NCI-H1105 (cell line): ENCODE data around the gene RIMBP2.

ENCODE experiments used
- DNase-seq: peaks from one replicate; lab custom pipeline; 2025; lab: John Stamatoyannopoulos, UW

The RIMBP2 gene

GRCh38 chr12:130571089-130571488 is 145.0 kb downstream of the RIMBP2 start:
- DNase-seq = no peak

- no peak for DNase-seq
Measured at GRCh38 chr12:130569521-130569920, 146.6 kb downstream of the RIMBP2 start.

- no peak for DNase-seq
Measured at GRCh38 chr12:130568501-130568900, 147.6 kb downstream of the RIMBP2 start.

GRCh38 chr12:130568041-130568440 is 148.1 kb downstream of the RIMBP2 start:
- DNase-seq = no peak

- no peak for DNase-seq
Measured at GRCh38 chr12:130566446-130567155, 149.5 kb downstream of the RIMBP2 start.

GRCh38 chr12:130565189-130565588 is 150.9 kb downstream of the RIMBP2 start:
- no peak for DNase-seq

- no peak for DNase-seq
Measured at GRCh38 chr12:130563323-130563722, 152.8 kb downstream of the RIMBP2 start.

- DNase-seq = no peak
Measured at GRCh38 chr12:130562716-130563115, 153.4 kb downstream of the RIMBP2 start.

- DNase-seq = no peak
Measured at GRCh38 chr12:130560321-130560720, 155.8 kb downstream of the RIMBP2 start.

GRCh38 chr12:130559806-130560205 is 156.3 kb downstream of the RIMBP2 start:
- DNase-seq = no peak

- no peak for DNase-seq
Measured at GRCh38 chr12:130557886-130558765, 158.0 kb downstream of the RIMBP2 start.

GRCh38 chr12:130557201-130557600 is 158.9 kb downstream of the RIMBP2 start:
- no peak for DNase-seq

GRCh38 chr12:130556486-130557055 is 159.5 kb downstream of the RIMBP2 start:
- no peak for DNase-seq

- peak; percentile 97 for DNase-seq
Measured at GRCh38 chr12:130555628-130556485, 160.2 kb downstream of the RIMBP2 start.

- no peak for DNase-seq
Measured at GRCh38 chr12:130555221-130555620, 160.9 kb downstream of the RIMBP2 start.

- DNase-seq = no peak
Measured at GRCh38 chr12:130552483-130552996, 163.6 kb downstream of the RIMBP2 start.

- no peak for DNase-seq
Measured at GRCh38 chr12:130549361-130549760, 166.7 kb downstream of the RIMBP2 start.

- no peak for DNase-seq
Measured at GRCh38 chr12:130547480-130548155, 168.5 kb downstream of the RIMBP2 start.

GRCh38 chr12:130546494-130546893 is 169.6 kb downstream of the RIMBP2 start:
- DNase-seq = no peak

- no peak for DNase-seq
Measured at GRCh38 chr12:130545475-130545874, 170.6 kb downstream of the RIMBP2 start.

- no peak for DNase-seq
Measured at GRCh38 chr12:130540376-130540775, 175.7 kb downstream of the RIMBP2 start.
